IMR-90 (cell line): Measurements from ENCODE around the gene FUT9. TPM values are rescaled to one million over a fixed set of nuclear protein-coding genes. Genes with fewer than 3 reads are reported as not detected.

Experiments used
- ATAC-seq: fragments of 200-7000 bp; cut with Tn5 transposase; 2 replicates; pipeline ENCODE4 v1.9.1; 2020; ENCODE audit warnings: low read depth, mild to moderate bottlenecking, moderate library complexity
- BruUV-seq: library from RNA; stranded (reverse); fragments of 400-500 nt; replicated peaks from 2 replicates; lab custom pipeline; 2021; lab: Mats Ljungman, UMichigan
- CTCF ChIA-PET: fragments of 300-600 bp; formaldehyde crosslinking; extraction: SDS; loops from one replicate; lab custom pipeline; 2021; ENCODE audit warnings: antibody characterized with exemption; lab: Yijun Ruan, JAX
- POLR2A ChIA-PET: fragments of 300-600 bp; sonication (Branson Sonifier 250); formaldehyde crosslinking; loops from one replicate; lab custom pipeline; 2022; ENCODE audit warnings: antibody characterized with exemption; ENCODE audit not compliant: unreplicated experiment; lab: Charles Lee
- DNase-seq: peaks from one replicate; pipeline ENCODE4 v3.0.0; 2013
- H2AFZ ChIP-seq: replicated peaks from 2 replicates; pipeline ENCODE3; 2013; ENCODE audit warnings: low read length, mild to moderate bottlenecking; ENCODE audit not compliant: poor library complexity
- H2AK5ac ChIP-seq: 2 replicates; pipeline ENCODE4 v1.6.1; 2013; ENCODE audit warnings: low read depth, low read length, inconsistent platforms
- H2AK9ac ChIP-seq: replicated peaks from 2 replicates; pipeline ENCODE3; 2013; ENCODE audit warnings: mild to moderate bottlenecking, low read depth, low read length, moderate library complexity; ENCODE audit not compliant: poor library complexity
- H2BK120ac ChIP-seq: 2 replicates; pipeline ENCODE4 v1.6.1; 2013; ENCODE audit warnings: low read depth, low read length, inconsistent platforms
- H2BK15ac ChIP-seq: 3 replicates; pipeline ENCODE4 v1.6.1; 2013; ENCODE audit warnings: low read depth, low read length, inconsistent platforms
- H2BK20ac ChIP-seq: 2 replicates; pipeline ENCODE4 v1.6.1; 2013; ENCODE audit warnings: low read depth, mild to moderate bottlenecking, inconsistent platforms, low read length, moderate library complexity
- H2BK5ac ChIP-seq: 2 replicates; pipeline ENCODE4 v1.6.1; 2013; ENCODE audit warnings: mild to moderate bottlenecking, low read depth, low read length, inconsistent platforms; ENCODE audit not compliant: poor library complexity, severe bottlenecking
- H3K14ac ChIP-seq: replicated peaks from 2 replicates; pipeline ENCODE4 v1.6.1; 2013; ENCODE audit warnings: low read depth, low read length, inconsistent platforms
- H3K18ac ChIP-seq: 2 replicates; pipeline ENCODE4 v1.6.1; 2013; ENCODE audit warnings: low read depth, low read length, control low read depth
- H3K23ac ChIP-seq: 2 replicates; pipeline ENCODE4 v1.6.1; 2013; ENCODE audit warnings: low read depth, low read length, inconsistent platforms
- H3K27ac ChIP-seq: 2 replicates; pipeline ENCODE4 v1.5.1; 2013; ENCODE audit warnings: mild to moderate bottlenecking, control low read depth, low read length; ENCODE audit not compliant: insufficient read depth
- H3K27me3 ChIP-seq: 2 replicates; pipeline ENCODE4 v1.6.1; 2013; ENCODE audit warnings: low read length; ENCODE audit not compliant: control insufficient read depth, insufficient read depth
- H3K36me3 ChIP-seq: 2 replicates; pipeline ENCODE4 v1.6.1; 2013; ENCODE audit warnings: low read length, mixed read lengths; ENCODE audit not compliant: control insufficient read depth, insufficient read depth
- H3K4ac ChIP-seq: 2 replicates; pipeline ENCODE4 v1.6.1; 2013; ENCODE audit warnings: low read depth, low read length, inconsistent platforms
- H3K4me1 ChIP-seq: 2 replicates; pipeline ENCODE4 v1.6.1; 2013; ENCODE audit warnings: low read length, mixed read lengths; ENCODE audit not compliant: control insufficient read depth, insufficient read depth
- H3K4me2 ChIP-seq: 2 replicates; pipeline ENCODE4 v1.6.1; 2013; ENCODE audit warnings: low read depth, mild to moderate bottlenecking, control low read depth, low read length, moderate library complexity
- H3K4me3 ChIP-seq: 2 replicates; pipeline ENCODE4 v1.5.1; 2013; ENCODE audit warnings: low read depth, mild to moderate bottlenecking, control low read depth, low read length, moderate library complexity; ENCODE audit not compliant: insufficient read depth
- H3K56ac ChIP-seq: 2 replicates; pipeline ENCODE4 v1.6.1; 2013; ENCODE audit warnings: low read length, inconsistent platforms; ENCODE audit not compliant: insufficient read depth; ENCODE audit errors: extremely low read depth
- H3K79me1 ChIP-seq, 2 experiments: 2 replicates each; pipeline ENCODE4 v1.6.1; 2013; ENCODE audit warnings: low read length in 2 of 2, inconsistent platforms in 1 of 2, low read depth in 1 of 2
- H3K9ac ChIP-seq: 2 replicates; pipeline ENCODE4 v1.6.1; 2013; ENCODE audit warnings: low read depth, low read length, control low read depth
- H3K9me1 ChIP-seq: 2 replicates; pipeline ENCODE4 v1.6.1; 2013; ENCODE audit warnings: low read length, inconsistent platforms; ENCODE audit not compliant: insufficient read depth
- H3K9me3 ChIP-seq: 2 replicates; pipeline ENCODE4 v1.6.1; 2013; ENCODE audit warnings: low read length; ENCODE audit not compliant: control insufficient read depth, insufficient read depth
- H4K20me1 ChIP-seq: 2 replicates; pipeline ENCODE4 v1.6.1; 2013; ENCODE audit warnings: low read length, inconsistent platforms; ENCODE audit not compliant: insufficient read depth
- H4K5ac ChIP-seq: 2 replicates; pipeline ENCODE4 v1.6.1; 2013; ENCODE audit warnings: mild to moderate bottlenecking, low read depth, low read length, control low read depth
- H4K8ac ChIP-seq, 2 experiments: 2 replicates each; pipeline ENCODE4 v1.6.1; 2013; ENCODE audit warnings: low read depth in 2 of 2, low read length in 2 of 2, control low read depth in 1 of 2, inconsistent platforms in 1 of 2
- H4K91ac ChIP-seq: 2 replicates; pipeline ENCODE4 v1.6.1; 2013; ENCODE audit warnings: low read depth, low read length, inconsistent platforms; ENCODE audit not compliant: insufficient read depth
- BHLHE40 ChIP-seq: fragments of 150-350 bp; IDR thresholded peaks from 2 replicates; pipeline ENCODE4 v1.6.1; 2016; ENCODE audit warnings: mild to moderate bottlenecking, low read depth, low read length
- CEBPB ChIP-seq: IDR thresholded peaks from 2 replicates; pipeline ENCODE4 v1.6.1; 2012; ENCODE audit warnings: low read depth, low read length, improper control_type of control experiment
- CHD1 ChIP-seq: IDR thresholded peaks from 2 replicates; pipeline ENCODE4 v1.6.1; 2012; ENCODE audit warnings: low read depth, low read length, improper control_type of control experiment
- FOS ChIP-seq: fragments of 150-350 bp; IDR thresholded peaks from 2 replicates; pipeline ENCODE4 v1.6.1; 2016; ENCODE audit warnings: low read depth, low read length
- MAFK ChIP-seq: IDR thresholded peaks from 2 replicates; pipeline ENCODE4 v1.6.1; 2012; ENCODE audit warnings: low read depth, low read length, improper control_type of control experiment
- MAZ ChIP-seq: IDR thresholded peaks from 2 replicates; pipeline ENCODE4 v1.6.1; 2012; ENCODE audit warnings: low read depth, mild to moderate bottlenecking, low read length, improper control_type of control experiment, moderate library complexity, borderline replicate concordance
- MXI1 ChIP-seq: IDR thresholded peaks from 2 replicates; pipeline ENCODE4 v1.6.1; 2012; ENCODE audit warnings: low read depth, mild to moderate bottlenecking, low read length, moderate library complexity, borderline replicate concordance
- NFE2L2 ChIP-seq: fragments of 150-350 bp; IDR thresholded peaks from 2 replicates; pipeline ENCODE4 v1.6.1; 2016; ENCODE audit warnings: low read depth, mild to moderate bottlenecking, low read length
- POLR2A ChIP-seq: IDR thresholded peaks from 2 replicates; pipeline ENCODE4 v1.6.1; 2012; ENCODE audit warnings: mild to moderate bottlenecking, low read depth, low read length
- RAD21 ChIP-seq: IDR thresholded peaks from 2 replicates; pipeline ENCODE4 v1.6.1; 2012; ENCODE audit warnings: low read length, improper control_type of control experiment
- RCOR1 ChIP-seq: IDR thresholded peaks from 2 replicates; pipeline ENCODE4 v1.6.1; 2012; ENCODE audit warnings: mild to moderate bottlenecking, low read length, improper control_type of control experiment; ENCODE audit not compliant: insufficient replicate concordance
- RFX5 ChIP-seq: IDR thresholded peaks from 2 replicates; pipeline ENCODE4 v1.8.0; 2012; ENCODE audit warnings: low read depth, mild to moderate bottlenecking, low read length, moderate library complexity
- SMC3 ChIP-seq: fragments of 150-350 bp; IDR thresholded peaks from 2 replicates; pipeline ENCODE4 v1.6.1; 2016; ENCODE audit warnings: low read depth, mild to moderate bottlenecking, antibody characterized with exemption, low read length, moderate library complexity
- WGBS, 2 experiments: methylation state at CpG; one replicate each; pipeline versions ENCODE4 v1.1.5 to v1.1.7; 2013; ENCODE audit warnings: missing lambda C conversion rate in 2 of 2; ENCODE audit not compliant: insufficient read length in 1 of 2; ENCODE audit errors: extremely low coverage in 2 of 2; 5-methylcytosine and 5-hydroxymethylcytosine counted together
- dilution Hi-C: fragments of 300-500 bp; cut with HindIII; formaldehyde crosslinking; loops from one replicate; pipeline ENCODE4 v1.14.3; 2018; ENCODE audit warnings: low sequenced_read_pairs; ENCODE audit not compliant: unreplicated experiment
- in situ Hi-C: fragments of 300-500 bp; cut with MboI; formaldehyde crosslinking; loops from 3 replicates; pipeline ENCODE4 v1.14.3; 2019; ENCODE audit warnings: low sequenced_read_pairs, inconsistent platforms, mixed read lengths
- intact Hi-C: fragments of 100-400 bp; cut with micrococcal nuclease; formaldehyde crosslinking; loops from 2 replicates; pipeline ENCODE4 v1.10.0; 2022
- polyA plus RNA-seq, 3 experiments: library from polyadenylated mRNA; depleted of rRNA; stranded (reverse); fragments of >200 nt; gene quantifications; 2 replicates each; pipeline ENCODE4 v1.2.3, GENCODE V29; 2012; ENCODE audit warnings: low replicate concordance in 1 of 3
- total RNA-seq: library from RNA; depleted of rRNA; stranded (reverse); fragments of >200 nt; gene quantifications from 2 replicates; pipeline ENCODE4 v1.2.3, GENCODE V29; 2012
- TF ChIP-seq, protein P1 (sequence below): fragments of 150-350 bp; IDR thresholded peaks from 2 replicates; pipeline ENCODE4 v1.6.1; 2016; ENCODE audit warnings: low read depth, mild to moderate bottlenecking, low read length, moderate library complexity, borderline replicate concordance
- TF ChIP-seq, protein P2 (sequence below): fragments of 150-350 bp; IDR thresholded peaks from 2 replicates; pipeline ENCODE4 v1.6.1; 2017; ENCODE audit warnings: mild to moderate bottlenecking, antibody characterized with exemption, low read length, low read depth
- TF ChIP-seq, protein P3 (sequence below): conservative IDR thresholded peaks from 2 replicates; pipeline ENCODE4 v1.5.1; 2012; ENCODE audit warnings: mild to moderate bottlenecking, low read depth, low read length, improper control_type of control experiment

The FUT9 gene
- total and polyA plus RNA-seq, 2 of the 4 experiments (the other 2 are of a cell fraction): under 0.01 TPM; not detected in 1

DNA sequence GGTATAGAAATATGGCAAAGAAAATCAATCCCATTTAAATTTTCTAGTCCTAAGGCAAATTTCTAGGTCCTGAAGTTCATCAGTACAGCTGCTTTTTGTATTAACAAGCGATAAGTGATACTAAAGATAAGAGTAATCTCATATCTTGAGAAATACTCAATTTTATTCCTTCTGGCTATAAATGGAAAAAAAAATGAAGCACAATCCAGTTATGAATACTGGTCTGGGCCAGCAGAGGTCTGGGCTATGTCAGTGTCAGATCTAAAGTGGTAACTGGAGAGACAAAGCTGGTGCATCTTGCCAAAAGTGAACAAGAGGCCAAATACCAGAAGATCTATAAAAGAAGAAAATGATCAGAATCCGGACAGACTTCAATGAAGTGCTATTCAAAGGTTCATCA lies 126.4 kb downstream of the FUT9 start:
- H2AK9ac ChIP-seq: no peak overlapping the region
- H3K36me3 ChIP-seq: no peaks in the 10 kb centered on the region
- no peaks in the 10 kb centered on the region for H3K27me3 ChIP-seq
- dilution Hi-C loops: no loop called here
- H3K4ac ChIP-seq: no peak overlapping the region
- ATAC-seq: no peak
- in situ Hi-C loops: no loop called here
- H2BK120ac ChIP-seq: no peak overlapping the region
- peaks cover 11% of the 10 kb centered on the region for H3K9me3 ChIP-seq
- no peak for TF ChIP-seq MAZ
- no peak for TF ChIP-seq NFE2L2
- no peak for TF ChIP-seq CHD1
- TF ChIP-seq, protein P1, sequence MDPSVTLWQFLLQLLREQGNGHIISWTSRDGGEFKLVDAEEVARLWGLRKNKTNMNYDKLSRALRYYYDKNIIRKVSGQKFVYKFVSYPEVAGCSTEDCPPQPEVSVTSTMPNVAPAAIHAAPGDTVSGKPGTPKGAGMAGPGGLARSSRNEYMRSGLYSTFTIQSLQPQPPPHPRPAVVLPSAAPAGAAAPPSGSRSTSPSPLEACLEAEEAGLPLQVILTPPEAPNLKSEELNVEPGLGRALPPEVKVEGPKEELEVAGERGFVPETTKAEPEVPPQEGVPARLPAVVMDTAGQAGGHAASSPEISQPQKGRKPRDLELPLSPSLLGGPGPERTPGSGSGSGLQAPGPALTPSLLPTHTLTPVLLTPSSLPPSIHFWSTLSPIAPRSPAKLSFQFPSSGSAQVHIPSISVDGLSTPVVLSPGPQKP: no peak
- no peak for TF ChIP-seq SMC3
- no peak for TF ChIP-seq MXI1
- TF ChIP-seq, protein P2, sequence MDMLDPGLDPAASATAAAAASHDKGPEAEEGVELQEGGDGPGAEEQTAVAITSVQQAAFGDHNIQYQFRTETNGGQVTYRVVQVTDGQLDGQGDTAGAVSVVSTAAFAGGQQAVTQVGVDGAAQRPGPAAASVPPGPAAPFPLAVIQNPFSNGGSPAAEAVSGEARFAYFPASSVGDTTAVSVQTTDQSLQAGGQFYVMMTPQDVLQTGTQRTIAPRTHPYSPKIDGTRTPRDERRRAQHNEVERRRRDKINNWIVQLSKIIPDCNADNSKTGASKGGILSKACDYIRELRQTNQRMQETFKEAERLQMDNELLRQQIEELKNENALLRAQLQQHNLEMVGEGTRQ: no peak
- TF ChIP-seq RCOR1: no peak
- TF ChIP-seq CEBPB: no peak
- no peak for TF ChIP-seq RAD21
- no peak for TF ChIP-seq POLR2A
- TF ChIP-seq, protein P3, sequence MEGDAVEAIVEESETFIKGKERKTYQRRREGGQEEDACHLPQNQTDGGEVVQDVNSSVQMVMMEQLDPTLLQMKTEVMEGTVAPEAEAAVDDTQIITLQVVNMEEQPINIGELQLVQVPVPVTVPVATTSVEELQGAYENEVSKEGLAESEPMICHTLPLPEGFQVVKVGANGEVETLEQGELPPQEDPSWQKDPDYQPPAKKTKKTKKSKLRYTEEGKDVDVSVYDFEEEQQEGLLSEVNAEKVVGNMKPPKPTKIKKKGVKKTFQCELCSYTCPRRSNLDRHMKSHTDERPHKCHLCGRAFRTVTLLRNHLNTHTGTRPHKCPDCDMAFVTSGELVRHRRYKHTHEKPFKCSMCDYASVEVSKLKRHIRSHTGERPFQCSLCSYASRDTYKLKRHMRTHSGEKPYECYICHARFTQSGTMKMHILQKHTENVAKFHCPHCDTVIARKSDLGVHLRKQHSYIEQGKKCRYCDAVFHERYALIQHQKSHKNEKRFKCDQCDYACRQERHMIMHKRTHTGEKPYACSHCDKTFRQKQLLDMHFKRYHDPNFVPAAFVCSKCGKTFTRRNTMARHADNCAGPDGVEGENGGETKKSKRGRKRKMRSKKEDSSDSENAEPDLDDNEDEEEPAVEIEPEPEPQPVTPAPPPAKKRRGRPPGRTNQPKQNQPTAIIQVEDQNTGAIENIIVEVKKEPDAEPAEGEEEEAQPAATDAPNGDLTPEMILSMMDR: no peak
- TF ChIP-seq FOS: no peak
- no peak for TF ChIP-seq MAFK
- no peak for TF ChIP-seq RFX5
- no peak for TF ChIP-seq BHLHE40
- no peak overlapping the region for H2AK5ac ChIP-seq
- no peaks in the 10 kb centered on the region for H3K4me1 ChIP-seq
- H3K9me1 ChIP-seq: no peaks in the 10 kb centered on the region
- H4K91ac ChIP-seq: no peak overlapping the region
- BruUV-seq: no TSS peak
- H3K23ac ChIP-seq: no peak overlapping the region
- no peak overlapping the region for H2BK15ac ChIP-seq
- H3K56ac ChIP-seq: no peak overlapping the region
- H3K9ac ChIP-seq: no peak overlapping the region
- CTCF ChIA-PET: no interaction called here
- H3K79me1 ChIP-seq: no peaks in the 10 kb centered on the region
- no peak for DNase-seq
- no peak overlapping the region for H2AFZ ChIP-seq
- H3K18ac ChIP-seq: no peak overlapping the region
- no peak overlapping the region for H4K5ac ChIP-seq
- no peak overlapping the region for H3K14ac ChIP-seq
- no peak overlapping the region for H4K8ac ChIP-seq
- no peak overlapping the region for H3K4me3 ChIP-seq
- no peaks in the 10 kb centered on the region for H4K20me1 ChIP-seq
- WGBS, 2 experiments: no CpG with 5 or more reads among the region's 2 CpGs
- no peak overlapping the region for H3K27ac ChIP-seq
- POLR2A ChIA-PET: no interaction called here
- H2BK5ac ChIP-seq: no peak overlapping the region
- H3K4me2 ChIP-seq: no peak overlapping the region
- intact Hi-C loops: no loop called here
- H2BK20ac ChIP-seq: no peak overlapping the region
